ENCODE data around the gene COL28A1.
"Not testable (repeated sequence)": the region's sequence is repeated elsewhere in the genome, so short reads cannot be mapped to it uniquely, and the experiment has no call there.

COL28A1 gene

GRCh38 chr7:7565746-7566650 lies 30.3 kb upstream of the COL28A1 start:
- ATAC-seq = no peak
- no peak overlapping the region for H3K27ac Mint-ChIP-seq
- H3K4me3 Mint-ChIP-seq = no peak overlapping the region
- peaks cover 33% of the 10 kb centered on the region for H3K4me1 Mint-ChIP-seq
- no peaks in the 10 kb centered on the region for H3K27me3 Mint-ChIP-seq
- no peaks in the 10 kb centered on the region for H3K9me3 Mint-ChIP-seq
- H3K36me3 Mint-ChIP-seq = peaks cover 14% of the 10 kb centered on the region

DNA sequence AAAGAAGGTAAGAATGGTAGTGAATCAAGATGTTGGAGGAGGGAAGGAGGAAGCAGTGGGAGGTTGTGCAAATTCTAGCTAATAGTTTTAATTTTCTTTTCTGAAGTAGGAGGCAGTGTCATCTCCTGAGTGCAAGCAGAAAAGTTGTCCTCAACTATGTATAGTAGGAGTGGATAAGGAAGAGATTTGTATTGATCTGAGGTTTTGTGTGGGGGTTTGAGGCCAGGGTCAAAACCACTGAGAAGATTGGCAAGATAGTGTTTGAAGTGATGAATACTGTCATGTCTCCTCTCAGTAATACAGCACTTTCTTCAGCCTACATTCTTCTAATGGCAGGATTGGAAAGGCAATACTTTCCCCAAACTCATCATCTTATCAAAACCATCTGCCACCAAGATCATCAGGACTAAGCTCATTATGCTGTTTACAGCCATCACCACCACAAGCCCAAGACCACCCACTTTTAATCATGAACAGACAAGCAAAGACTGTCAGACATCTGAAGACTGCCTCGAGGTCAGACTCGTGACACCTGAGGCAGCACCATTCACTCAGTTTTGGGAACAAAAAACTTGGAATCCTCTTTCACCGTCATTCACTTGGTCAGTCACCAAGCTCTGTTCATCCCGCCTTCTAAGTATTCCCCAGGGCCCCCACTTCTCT lies 29.5 kb upstream of the COL28A1 start:
- H3K36me3 Mint-ChIP-seq = peaks cover 17% of the 10 kb centered on the region
- H3K4me3 Mint-ChIP-seq = no peak overlapping the region
- no peaks in the 10 kb centered on the region for H3K27me3 Mint-ChIP-seq
- peaks cover 26% of the 10 kb centered on the region for H3K4me1 Mint-ChIP-seq
- ATAC-seq = no peak
- H3K9me3 Mint-ChIP-seq = peaks cover under 1% of the 10 kb centered on the region
- no peak overlapping the region for H3K27ac Mint-ChIP-seq

DNA sequence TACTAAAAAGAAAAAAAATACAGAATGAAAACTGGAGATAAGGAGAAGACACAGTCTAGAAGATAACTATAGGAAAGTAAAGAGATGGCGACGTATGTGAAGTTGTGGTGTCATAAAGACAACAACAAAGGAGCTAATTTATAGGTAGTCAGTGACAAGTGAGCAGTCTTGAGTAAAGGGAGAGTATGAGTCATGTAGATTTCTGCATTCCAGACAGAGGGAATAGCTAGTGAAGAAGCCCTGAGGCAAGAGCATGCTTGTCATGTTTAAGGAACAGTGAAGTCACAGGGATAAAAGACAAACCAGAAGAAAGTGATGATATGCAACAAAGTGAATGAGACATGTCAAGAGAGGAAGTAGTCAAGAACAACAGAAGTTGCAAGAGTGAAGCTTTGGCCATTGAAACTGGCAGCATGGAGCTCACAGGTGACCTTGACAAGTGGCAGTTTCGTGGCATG lies 28.7 kb upstream of the COL28A1 start:
- peaks cover 17% of the 10 kb centered on the region for H3K36me3 Mint-ChIP-seq
- peaks cover 18% of the 10 kb centered on the region for H3K4me1 Mint-ChIP-seq
- no peaks in the 10 kb centered on the region for H3K27me3 Mint-ChIP-seq
- peaks cover 4% of the 10 kb centered on the region for H3K9me3 Mint-ChIP-seq
- H3K27ac Mint-ChIP-seq = no peak overlapping the region
- H3K4me3 Mint-ChIP-seq = no peak overlapping the region
- ATAC-seq = no peak

DNA sequence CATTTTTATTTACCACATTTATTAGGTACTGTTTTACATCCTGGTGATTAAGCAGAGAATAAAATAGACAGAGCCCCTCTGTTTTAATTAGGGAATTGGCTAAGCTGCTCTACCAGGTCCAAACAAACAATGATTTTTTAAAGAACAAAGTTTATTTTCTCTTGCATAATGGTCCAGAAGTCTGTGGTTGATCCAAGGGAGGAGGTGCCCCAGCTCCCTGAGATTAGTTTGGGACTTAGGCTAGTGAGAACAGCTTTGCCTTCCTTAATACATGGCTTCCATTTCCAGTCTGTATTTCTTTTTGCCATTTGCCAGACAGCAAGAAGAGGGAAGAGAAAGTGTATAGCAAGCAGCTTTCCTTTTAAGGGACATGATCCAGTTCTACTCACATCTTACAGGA lies 28.1 kb upstream of the COL28A1 start:
- peaks cover 13% of the 10 kb centered on the region for H3K4me1 Mint-ChIP-seq
- H3K27ac Mint-ChIP-seq = no peak overlapping the region
- no peaks in the 10 kb centered on the region for H3K27me3 Mint-ChIP-seq
- H3K4me3 Mint-ChIP-seq = no peak overlapping the region
- H3K9me3 Mint-ChIP-seq = peaks cover 7% of the 10 kb centered on the region
- peaks cover 22% of the 10 kb centered on the region for H3K36me3 Mint-ChIP-seq
- ATAC-seq = no peak

DNA sequence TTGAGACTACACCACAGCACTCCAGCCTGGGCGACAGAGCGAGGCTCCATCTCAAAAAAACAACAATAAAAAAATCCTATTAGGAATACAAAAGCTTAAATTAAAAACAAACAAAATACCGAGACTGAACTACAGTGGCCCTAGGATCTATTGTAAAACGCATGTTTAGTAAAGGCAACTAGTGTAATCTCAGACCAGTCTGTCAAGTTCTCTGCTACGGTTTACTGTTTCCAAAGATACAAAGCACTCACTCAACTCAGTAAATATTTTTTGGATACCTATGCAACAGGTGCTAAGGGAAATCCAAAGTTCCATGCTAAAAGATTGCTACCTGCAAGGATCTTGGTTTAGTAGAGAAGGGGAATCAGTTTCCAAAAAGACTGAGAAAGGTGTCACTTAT lies 27.6 kb upstream of the COL28A1 start:
- peaks cover 27% of the 10 kb centered on the region for H3K36me3 Mint-ChIP-seq
- H3K9me3 Mint-ChIP-seq = peaks cover 11% of the 10 kb centered on the region
- H3K4me1 Mint-ChIP-seq = peaks cover 7% of the 10 kb centered on the region
- no peak overlapping the region for H3K4me3 Mint-ChIP-seq
- no peak for ATAC-seq
- no peak overlapping the region for H3K27ac Mint-ChIP-seq
- H3K27me3 Mint-ChIP-seq = no peaks in the 10 kb centered on the region

- no peaks in the 10 kb centered on the region for H3K27me3 Mint-ChIP-seq
- H3K36me3 Mint-ChIP-seq = peaks cover 32% of the 10 kb centered on the region
- no peak for ATAC-seq
- no peak overlapping the region for H3K27ac Mint-ChIP-seq
- H3K9me3 Mint-ChIP-seq = peaks cover 11% of the 10 kb centered on the region
- peaks cover 2% of the 10 kb centered on the region for H3K4me1 Mint-ChIP-seq
- no peak overlapping the region for H3K4me3 Mint-ChIP-seq
Observed at GRCh38 chr7:7562736-7563135, 27.1 kb upstream of the COL28A1 start.

DNA sequence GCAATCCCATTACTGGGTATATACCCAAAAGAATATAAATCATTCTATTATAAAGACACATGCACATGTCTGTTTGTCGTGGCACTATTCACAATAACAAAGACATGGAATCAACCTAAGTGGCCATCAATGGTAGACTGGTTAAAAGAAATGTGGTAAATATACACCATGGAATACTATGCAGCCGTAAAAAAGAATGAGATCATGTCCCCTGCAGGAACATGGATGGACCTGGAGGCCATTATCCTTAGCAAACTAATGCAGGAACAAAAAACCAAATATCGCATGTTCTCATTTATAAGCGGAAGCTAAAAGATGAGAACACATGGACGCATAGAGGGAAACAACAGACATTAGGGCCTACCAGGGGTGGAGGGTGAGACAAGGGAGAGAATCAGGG lies 25.9 kb upstream of the COL28A1 start:
- ATAC-seq, H3K27me3 Mint-ChIP-seq, H3K4me3 Mint-ChIP-seq, H3K4me1 Mint-ChIP-seq, H3K27ac Mint-ChIP-seq: not testable (repeated sequence)
- Mint-ChIP-seq H3K9me3 (peaks cover 11% of the 10 kb centered on the region), H3K36me3 (peaks cover 38% of the 10 kb centered on the region)

GRCh38 chr7:7557252-7557651 lies 21.6 kb upstream of the COL28A1 start:
- Mint-ChIP-seq H3K4me3 (no peak overlapping the region), H3K9me3 (peaks cover 11% of the 10 kb centered on the region), H3K4me1 (no peaks in the 10 kb centered on the region), H3K27ac (no peak overlapping the region), H3K27me3 (no peaks in the 10 kb centered on the region), H3K36me3 (peaks cover 50% of the 10 kb centered on the region)
- no peak for ATAC-seq

GRCh38 chr7:7556852-7557251 lies 21.2 kb upstream of the COL28A1 start:
- Mint-ChIP-seq H3K4me1 (no peaks in the 10 kb centered on the region), H3K27me3 (no peaks in the 10 kb centered on the region), H3K4me3 (no peak overlapping the region), H3K9me3 (peaks cover 11% of the 10 kb centered on the region), H3K36me3 (peaks cover 54% of the 10 kb centered on the region), H3K27ac (no peak overlapping the region)
- no peak for ATAC-seq

DNA sequence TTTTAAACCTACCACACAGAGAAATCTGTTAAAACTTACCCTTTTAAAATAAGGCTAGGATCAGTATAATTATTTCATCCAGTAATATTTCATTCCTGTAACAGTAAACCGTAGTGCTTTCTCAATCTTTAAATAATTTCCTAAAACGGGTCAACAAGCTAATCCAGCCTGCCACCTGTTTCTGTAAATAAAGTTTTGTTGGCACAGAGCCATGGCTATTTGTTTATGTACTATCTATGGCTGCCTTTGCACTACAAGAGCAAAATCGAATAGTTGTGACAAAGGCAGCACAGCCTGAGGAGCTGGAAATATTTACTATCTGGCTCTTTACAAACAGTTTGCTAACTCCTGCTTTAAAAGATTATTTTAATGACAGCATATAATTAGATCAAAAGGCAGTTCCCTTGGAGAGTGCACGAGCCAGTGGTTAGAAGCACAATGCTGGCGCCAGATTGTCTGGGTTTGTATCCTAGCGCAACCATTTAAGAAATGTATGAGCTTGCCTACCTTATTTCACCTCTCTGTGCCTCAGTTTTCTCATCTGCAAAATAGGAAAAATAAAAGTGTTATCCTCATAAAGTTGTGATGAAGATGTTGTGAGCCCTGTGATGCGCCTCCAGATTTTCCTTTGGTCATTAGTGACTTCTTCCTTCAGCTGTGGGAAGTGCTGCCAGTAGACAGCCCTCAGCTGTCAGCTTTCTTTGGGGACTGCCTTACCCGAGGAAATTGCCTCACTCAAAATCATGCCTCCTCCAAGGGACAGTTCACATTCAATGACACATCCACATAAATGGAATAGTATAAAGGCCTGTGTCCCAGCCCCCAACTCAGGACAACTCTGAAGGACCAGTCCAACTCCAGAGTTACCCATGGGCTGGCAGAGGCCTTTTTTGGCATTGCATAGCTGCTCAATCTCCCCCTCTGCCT lies 19.2 kb upstream of the COL28A1 start:
- Mint-ChIP-seq H3K4me1 (no peaks in the 10 kb centered on the region), H3K4me3 (no peak overlapping the region), H3K27ac (no peak overlapping the region), H3K27me3 (no peaks in the 10 kb centered on the region), H3K36me3 (peaks cover 44% of the 10 kb centered on the region), H3K9me3 (peaks cover 8% of the 10 kb centered on the region)
- ATAC-seq = no peak

GRCh38 chr7:7554021-7554432 lies 18.4 kb upstream of the COL28A1 start:
- H3K27ac Mint-ChIP-seq = no peak overlapping the region
- H3K4me3 Mint-ChIP-seq = no peak overlapping the region
- H3K36me3 Mint-ChIP-seq = peaks cover 36% of the 10 kb centered on the region
- H3K27me3 Mint-ChIP-seq = no peaks in the 10 kb centered on the region
- no peak for ATAC-seq
- no peaks in the 10 kb centered on the region for H3K4me1 Mint-ChIP-seq
- peaks cover 6% of the 10 kb centered on the region for H3K9me3 Mint-ChIP-seq

DNA sequence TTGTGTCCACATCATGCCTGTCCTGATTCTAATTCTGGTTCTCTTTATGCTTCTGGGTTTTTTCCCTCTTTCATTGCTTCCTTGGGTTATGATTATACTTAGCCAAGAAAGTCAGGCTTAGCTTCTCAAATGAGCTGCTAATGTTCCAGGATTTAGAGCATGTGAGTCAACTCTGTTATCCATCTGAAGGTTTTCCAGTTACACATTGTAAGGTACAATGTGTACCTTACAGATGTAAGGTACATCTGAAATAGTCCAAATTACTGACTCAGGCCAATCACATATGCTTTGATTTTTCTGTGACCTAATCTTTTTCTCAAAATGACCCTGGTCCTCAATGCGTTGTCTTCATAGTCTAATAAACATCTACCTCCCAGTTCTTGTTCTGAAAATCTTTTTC lies 17.7 kb upstream of the COL28A1 start:
- no peaks in the 10 kb centered on the region for H3K4me1 Mint-ChIP-seq
- H3K9me3 Mint-ChIP-seq = no peaks in the 10 kb centered on the region
- no peak overlapping the region for H3K27ac Mint-ChIP-seq
- no peak overlapping the region for H3K4me3 Mint-ChIP-seq
- H3K27me3 Mint-ChIP-seq = no peaks in the 10 kb centered on the region
- ATAC-seq = no peak
- peaks cover 29% of the 10 kb centered on the region for H3K36me3 Mint-ChIP-seq

- no peaks in the 10 kb centered on the region for H3K27me3 Mint-ChIP-seq
- H3K27ac Mint-ChIP-seq = no peak overlapping the region
- no peak for ATAC-seq
Observed at GRCh38 chr7:7552199-7552598, 16.5 kb upstream of the COL28A1 start.

GRCh38 chr7:7550663-7551062 lies 15.0 kb upstream of the COL28A1 start:
- no peak for ATAC-seq
- Mint-ChIP-seq H3K4me3 (no peak overlapping the region), H3K4me1 (no peaks in the 10 kb centered on the region), H3K9me3 (no peaks in the 10 kb centered on the region), H3K27me3 (no peaks in the 10 kb centered on the region), H3K27ac (no peak overlapping the region), H3K36me3 (peaks cover 10% of the 10 kb centered on the region)

More at GRCh38 chr7:7552199-7552598, 16.5 kb upstream of the COL28A1 start:
- H3K4me3 Mint-ChIP-seq = no peak overlapping the region
- H3K36me3 Mint-ChIP-seq = peaks cover 17% of the 10 kb centered on the region
- H3K9me3 Mint-ChIP-seq = no peaks in the 10 kb centered on the region
- no peaks in the 10 kb centered on the region for H3K4me1 Mint-ChIP-seq

DNA sequence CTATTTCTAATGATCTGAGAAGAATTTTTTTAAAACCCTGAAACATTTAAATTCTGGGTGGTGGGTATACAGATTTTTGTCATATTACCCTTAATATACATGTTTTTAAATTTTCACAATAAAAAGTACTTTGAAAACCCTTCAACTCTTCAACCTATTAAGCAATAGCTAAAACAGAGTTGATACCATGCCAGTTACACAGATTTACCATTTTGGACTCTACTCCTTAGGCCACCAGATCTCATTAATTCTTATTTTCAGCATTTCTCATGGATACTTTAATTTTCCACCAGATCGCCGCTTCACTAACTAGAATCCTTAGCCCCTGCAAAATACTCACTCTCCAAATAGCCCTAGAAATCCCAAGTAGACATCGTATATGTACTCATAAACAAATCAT lies 12.7 kb upstream of the COL28A1 start:
- no peaks in the 10 kb centered on the region for H3K4me1 Mint-ChIP-seq
- no peaks in the 10 kb centered on the region for H3K27me3 Mint-ChIP-seq
- H3K27ac Mint-ChIP-seq = no peak overlapping the region
- no peak overlapping the region for H3K4me3 Mint-ChIP-seq
- no peaks in the 10 kb centered on the region for H3K9me3 Mint-ChIP-seq
- peaks cover 4% of the 10 kb centered on the region for H3K36me3 Mint-ChIP-seq
- no peak for ATAC-seq
